Measurements from ENCODE around the gene MORC3. TPM values are rescaled to one million over a fixed set of nuclear protein-coding genes. Genes with fewer than 3 reads are reported as not detected.

Gene MORC3
- total RNA-seq, 1 donor from 2014 or later = 29.2 TPM

DNA sequence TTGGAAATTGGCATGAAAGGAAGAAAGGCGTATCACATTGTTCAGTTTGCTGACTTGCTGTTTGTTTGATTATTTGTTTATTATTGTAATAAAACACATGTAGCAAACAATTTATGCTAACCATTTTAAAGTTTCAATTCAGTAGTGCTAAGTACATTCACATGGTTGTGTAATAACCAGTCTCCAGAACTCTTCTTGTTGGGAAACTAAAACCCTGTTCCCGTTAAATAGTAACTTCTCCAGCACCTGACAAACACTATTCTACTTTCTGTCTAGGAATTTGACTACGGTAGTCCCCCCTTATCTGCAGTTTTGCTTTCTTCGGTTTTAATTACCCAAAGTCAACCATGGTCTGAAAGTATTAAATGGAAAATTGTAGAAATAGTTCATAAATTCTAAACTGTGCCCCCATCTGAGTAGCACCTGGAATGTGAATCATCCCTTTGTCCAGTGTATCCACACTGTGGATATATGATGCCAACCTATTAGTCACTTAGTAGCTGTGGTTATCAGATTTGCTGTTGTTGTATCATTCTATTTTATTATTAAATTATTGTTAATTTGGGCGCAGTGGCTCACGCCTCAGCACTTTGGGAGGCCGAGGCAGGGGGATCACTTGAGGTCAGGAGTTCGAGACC lies 5.5 kb downstream of the MORC3 start:
- TF ChIP-seq, protein P1, sequence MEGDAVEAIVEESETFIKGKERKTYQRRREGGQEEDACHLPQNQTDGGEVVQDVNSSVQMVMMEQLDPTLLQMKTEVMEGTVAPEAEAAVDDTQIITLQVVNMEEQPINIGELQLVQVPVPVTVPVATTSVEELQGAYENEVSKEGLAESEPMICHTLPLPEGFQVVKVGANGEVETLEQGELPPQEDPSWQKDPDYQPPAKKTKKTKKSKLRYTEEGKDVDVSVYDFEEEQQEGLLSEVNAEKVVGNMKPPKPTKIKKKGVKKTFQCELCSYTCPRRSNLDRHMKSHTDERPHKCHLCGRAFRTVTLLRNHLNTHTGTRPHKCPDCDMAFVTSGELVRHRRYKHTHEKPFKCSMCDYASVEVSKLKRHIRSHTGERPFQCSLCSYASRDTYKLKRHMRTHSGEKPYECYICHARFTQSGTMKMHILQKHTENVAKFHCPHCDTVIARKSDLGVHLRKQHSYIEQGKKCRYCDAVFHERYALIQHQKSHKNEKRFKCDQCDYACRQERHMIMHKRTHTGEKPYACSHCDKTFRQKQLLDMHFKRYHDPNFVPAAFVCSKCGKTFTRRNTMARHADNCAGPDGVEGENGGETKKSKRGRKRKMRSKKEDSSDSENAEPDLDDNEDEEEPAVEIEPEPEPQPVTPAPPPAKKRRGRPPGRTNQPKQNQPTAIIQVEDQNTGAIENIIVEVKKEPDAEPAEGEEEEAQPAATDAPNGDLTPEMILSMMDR (IDR thresholded peaks at IDR 0.05; ENCODE audit: insufficient read depth, low read depth, low read length) = no peak
- no peak for TF ChIP-seq EZH2 (IDR thresholded peaks at IDR 0.05; ENCODE audit: insufficient read depth, low read length)
- Histone ChIP-seq H3K79me2 (ENCODE audit: insufficient read depth, low read length) (peaks cover 100% of the 10 kb centered on the region), H3K4me2 (ENCODE audit: low read length) (no peak overlapping the region), H3K4me3 (ENCODE audit: insufficient read depth, low read depth, low read length) (no peak overlapping the region), H4K20me1 (ENCODE audit: insufficient read depth, low read length) (peaks cover 89% of the 10 kb centered on the region), H2AFZ (ENCODE audit: low read depth, low read length) (no peak overlapping the region), H3K27me3 (ENCODE audit: insufficient read depth, low read length) (no peaks in the 10 kb centered on the region), H3K36me3 (ENCODE audit: insufficient read depth, low read length) (no peaks in the 10 kb centered on the region), H3K9me3 (ENCODE audit: insufficient read depth, low read depth, low read length) (no peaks in the 10 kb centered on the region), H3K27ac (ENCODE audit: low read depth, low read length) (peak overlapping the region; percentile 57), H3K9ac (ENCODE audit: low read length) (no peak overlapping the region), H3K4me1 (ENCODE audit: insufficient read depth, low read length) (peaks cover 23% of the 10 kb centered on the region)
- peaks cover 8% of the 10 kb centered on the region for H3K36me3 Mint-ChIP-seq (ENCODE audit: low read depth, unreplicated experiment)
- no peaks in the 10 kb centered on the region for H3K9me3 Mint-ChIP-seq (ENCODE audit: unreplicated experiment)
- no peaks in the 10 kb centered on the region for H3K27me3 Mint-ChIP-seq (ENCODE audit: low read depth, unreplicated experiment)
- H3K27ac Mint-ChIP-seq (ENCODE audit: unreplicated experiment) = no peak overlapping the region
- DNase-seq (ENCODE audit: low read depth) (peak; percentile 59), FAIRE-seq (no peak)
- peaks cover 16% of the 10 kb centered on the region for H3K4me1 Mint-ChIP-seq (ENCODE audit: low read depth, unreplicated experiment)
- H3K4me3 Mint-ChIP-seq (ENCODE audit: unreplicated experiment) = no peak overlapping the region

DNA sequence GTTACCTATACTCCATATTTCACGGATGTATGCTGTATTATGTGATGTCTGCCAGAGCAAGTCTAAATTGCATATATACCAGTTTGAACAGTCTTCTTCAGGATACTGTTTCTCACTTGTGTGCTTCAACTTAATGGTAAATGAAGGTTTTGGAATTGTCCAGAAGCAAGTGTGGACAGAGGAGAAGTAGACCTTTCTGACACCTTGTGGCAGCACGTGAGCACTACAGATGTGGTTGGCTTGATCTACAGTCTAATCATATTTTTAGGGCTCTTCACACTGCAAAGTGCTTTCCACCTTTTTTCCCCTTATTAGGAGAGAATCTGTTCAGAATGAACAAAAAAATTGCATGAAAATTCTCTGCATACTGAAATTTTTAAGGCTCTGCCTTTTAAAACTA lies 10.9 kb downstream of the MORC3 start:
- FAIRE-seq (peak; percentile 37), DNase-seq (ENCODE audit: low read depth) (peak; percentile 30)
- no peak overlapping the region for H3K4me3 Mint-ChIP-seq (ENCODE audit: unreplicated experiment)
- Histone ChIP-seq H3K4me3 (ENCODE audit: insufficient read depth, low read depth, low read length) (no peak overlapping the region), H4K20me1 (ENCODE audit: insufficient read depth, low read length) (peaks cover 84% of the 10 kb centered on the region), H3K4me1 (ENCODE audit: insufficient read depth, low read length) (no peaks in the 10 kb centered on the region), H3K4me2 (ENCODE audit: low read length) (no peak overlapping the region), H3K27me3 (ENCODE audit: insufficient read depth, low read length) (no peaks in the 10 kb centered on the region), H3K27ac (ENCODE audit: low read depth, low read length) (no peak overlapping the region), H3K36me3 (ENCODE audit: insufficient read depth, low read length) (peaks cover 4% of the 10 kb centered on the region), H3K9ac (ENCODE audit: low read length) (no peak overlapping the region), H2AFZ (ENCODE audit: low read depth, low read length) (no peak overlapping the region), H3K79me2 (ENCODE audit: insufficient read depth, low read length) (peaks cover 99% of the 10 kb centered on the region), H3K9me3 (ENCODE audit: insufficient read depth, low read depth, low read length) (no peaks in the 10 kb centered on the region)
- no peaks in the 10 kb centered on the region for H3K9me3 Mint-ChIP-seq (ENCODE audit: unreplicated experiment)
- H3K36me3 Mint-ChIP-seq (ENCODE audit: low read depth, unreplicated experiment) = peaks cover 9% of the 10 kb centered on the region
- no peak overlapping the region for H3K27ac Mint-ChIP-seq (ENCODE audit: unreplicated experiment)
- H3K27me3 Mint-ChIP-seq (ENCODE audit: low read depth, unreplicated experiment) = no peaks in the 10 kb centered on the region
- no peak for TF ChIP-seq EZH2 (IDR thresholded peaks at IDR 0.05; ENCODE audit: insufficient read depth, low read length)
- TF ChIP-seq, protein P1 (IDR thresholded peaks at IDR 0.05; ENCODE audit: insufficient read depth, low read depth, low read length) = peak; percentile 77
- H3K4me1 Mint-ChIP-seq (ENCODE audit: low read depth, unreplicated experiment) = peaks cover 7% of the 10 kb centered on the region

DNA sequence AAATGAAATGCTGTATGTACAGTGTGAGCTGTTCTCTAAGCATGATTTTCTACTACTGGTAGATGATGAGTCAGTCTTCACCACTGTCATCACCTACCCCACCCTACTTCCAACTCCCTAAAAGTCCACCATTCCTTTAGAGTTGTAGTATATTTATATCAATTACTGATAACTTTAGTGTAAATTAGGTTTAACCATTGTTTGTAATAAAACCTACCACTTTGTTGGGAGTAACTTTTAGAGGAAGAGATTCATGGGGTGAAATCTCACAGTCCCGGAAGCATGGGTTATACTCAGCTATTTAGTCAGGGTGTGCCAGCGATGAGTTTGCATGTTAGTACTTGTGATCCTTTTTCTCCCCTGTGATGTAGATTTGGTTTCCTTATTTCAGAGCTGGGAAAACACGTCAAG lies 17.1 kb downstream of the MORC3 start:
- Histone ChIP-seq H3K4me3 (ENCODE audit: insufficient read depth, low read depth, low read length) (no peak overlapping the region), H2AFZ (ENCODE audit: low read depth, low read length) (no peak overlapping the region), H3K36me3 (ENCODE audit: insufficient read depth, low read length) (peaks cover 32% of the 10 kb centered on the region), H4K20me1 (ENCODE audit: insufficient read depth, low read length) (peaks cover 45% of the 10 kb centered on the region), H3K9ac (ENCODE audit: low read length) (no peak overlapping the region), H3K79me2 (ENCODE audit: insufficient read depth, low read length) (peaks cover 74% of the 10 kb centered on the region), H3K27ac (ENCODE audit: low read depth, low read length) (peak overlapping the region; percentile 43), H3K27me3 (ENCODE audit: insufficient read depth, low read length) (no peaks in the 10 kb centered on the region), H3K4me1 (ENCODE audit: insufficient read depth, low read length) (peaks cover 9% of the 10 kb centered on the region), H3K9me3 (ENCODE audit: insufficient read depth, low read depth, low read length) (no peaks in the 10 kb centered on the region), H3K4me2 (ENCODE audit: low read length) (peak overlapping the region; percentile 32)
- peaks cover 17% of the 10 kb centered on the region for H3K36me3 Mint-ChIP-seq (ENCODE audit: low read depth, unreplicated experiment)
- TF ChIP-seq EZH2 (IDR thresholded peaks at IDR 0.05; ENCODE audit: insufficient read depth, low read length) = no peak
- TF ChIP-seq, protein P1 (IDR thresholded peaks at IDR 0.05; ENCODE audit: insufficient read depth, low read depth, low read length) = no peak
- H3K4me1 Mint-ChIP-seq (ENCODE audit: low read depth, unreplicated experiment) = peaks cover 8% of the 10 kb centered on the region
- no peak overlapping the region for H3K4me3 Mint-ChIP-seq (ENCODE audit: unreplicated experiment)
- H3K27me3 Mint-ChIP-seq (ENCODE audit: low read depth, unreplicated experiment) = no peaks in the 10 kb centered on the region
- no peak for FAIRE-seq
- no peaks in the 10 kb centered on the region for H3K9me3 Mint-ChIP-seq (ENCODE audit: unreplicated experiment)
- H3K27ac Mint-ChIP-seq (ENCODE audit: unreplicated experiment) = peak overlapping the region; percentile 41
- DNase-seq (ENCODE audit: low read depth) = peak; percentile 52

All from astrocyte (in vitro differentiated cells and primary cell).